ENCODE data around the gene SH3PXD2A. TPM values are rescaled to one million over a fixed set of nuclear protein-coding genes. Genes with fewer than 3 reads are reported as not detected.

Gene SH3PXD2A
- total RNA-seq, 1 experiment from 2014 or later, result 0.48 TPM

DNA sequence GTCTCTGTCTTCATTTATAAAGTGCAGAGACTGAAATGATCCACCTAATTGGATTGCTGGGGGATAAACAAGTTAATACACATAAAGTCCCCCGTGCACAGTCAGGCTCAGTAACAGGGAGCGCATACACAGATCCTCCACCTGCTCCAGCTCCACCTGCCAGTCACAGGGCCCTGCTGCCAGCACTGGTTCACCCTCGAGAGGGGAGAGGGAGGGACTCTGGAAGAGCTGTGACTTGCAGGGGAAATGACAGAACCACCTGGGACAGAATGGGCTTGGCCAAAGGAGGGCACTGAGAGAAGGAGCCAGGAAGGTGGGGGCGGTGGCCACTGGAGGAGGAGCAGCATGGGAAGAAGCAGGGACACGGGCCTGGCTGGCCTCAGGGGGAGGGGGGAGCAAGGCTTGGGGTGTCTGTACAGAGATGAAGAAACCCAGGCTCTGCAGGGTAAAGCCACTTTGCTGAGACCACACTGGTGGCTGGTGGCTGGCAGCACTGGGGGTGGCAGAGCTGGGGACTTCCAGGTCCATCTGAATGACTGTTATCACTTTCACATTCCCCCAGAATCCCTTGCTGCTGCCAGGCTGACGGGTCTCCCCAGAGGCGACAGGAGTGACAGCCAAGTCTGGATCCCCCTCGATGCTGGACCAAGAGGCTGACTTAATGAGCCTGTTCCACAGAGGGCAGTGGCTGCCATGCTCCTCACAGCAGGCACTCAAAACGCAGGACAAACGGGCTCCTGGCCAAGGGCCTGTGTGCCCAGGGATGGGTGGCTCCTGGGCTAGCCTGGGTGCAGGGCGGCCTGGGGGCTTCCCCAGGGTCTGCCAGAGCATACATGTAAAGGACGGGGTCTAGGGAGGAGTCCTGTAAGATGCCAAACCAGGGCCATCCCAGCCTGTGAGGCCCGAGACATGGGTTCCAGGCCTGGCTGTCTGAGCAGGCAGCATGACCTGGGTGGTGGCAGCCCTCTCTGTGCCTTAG, 151.1 kb downstream of the SH3PXD2A start:
- in situ Hi-C loops (cut with HindIII; ENCODE audit: low pct_unique_long_range_greater_than_20kb, low sequenced_read_pairs), result no loop called here

DNA sequence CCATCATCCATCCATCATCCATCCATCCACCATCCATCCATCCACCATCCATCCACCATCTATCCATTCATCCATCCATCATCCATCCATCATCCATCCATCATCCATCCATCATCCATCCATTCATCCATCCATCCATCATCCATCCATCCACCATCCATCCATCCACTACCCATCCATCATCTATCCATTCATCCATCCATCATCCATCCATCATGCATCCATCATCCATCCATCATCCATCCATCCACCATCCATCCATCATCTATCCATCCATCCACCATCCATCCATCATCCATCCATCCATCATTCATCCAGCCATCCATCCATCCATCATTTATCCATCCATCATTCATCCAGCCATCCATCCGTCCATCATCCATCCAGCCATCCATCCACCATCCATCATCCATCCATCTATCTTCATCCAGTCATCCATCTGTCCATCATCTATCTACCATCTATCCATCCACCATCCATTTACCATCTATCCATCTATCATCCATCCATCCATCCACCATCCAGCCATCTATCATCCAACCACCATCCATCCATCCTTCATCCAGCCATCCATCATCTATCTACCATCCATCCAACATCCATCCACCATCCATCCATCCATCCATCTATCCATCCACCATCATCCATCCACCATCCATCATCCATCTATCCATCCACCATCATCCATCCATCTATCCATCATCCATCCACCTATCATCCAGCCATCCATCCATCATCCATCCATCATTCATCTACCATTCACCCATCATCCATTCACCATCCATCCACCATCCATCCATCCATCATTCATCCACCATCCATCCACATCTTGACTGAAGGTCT, 153.8 kb downstream of the SH3PXD2A start:
- no peak for DNase-seq (ENCODE audit: low read depth, low spot score)
- in situ Hi-C loops (cut with HindIII; ENCODE audit: low pct_unique_long_range_greater_than_20kb, low sequenced_read_pairs), result no loop called here

More for the DNA sequence above, 151.1 kb downstream of the SH3PXD2A start:
- DNase-seq (ENCODE audit: low read depth, low spot score), result no peak

- no peak for DNase-seq (ENCODE audit: low read depth, low spot score)
- in situ Hi-C loops (cut with HindIII; ENCODE audit: low pct_unique_long_range_greater_than_20kb, low sequenced_read_pairs), result no loop called here
These were observed 155.0 kb downstream of the SH3PXD2A start for GRCh38 chr10:103700436-103700715.

DNA sequence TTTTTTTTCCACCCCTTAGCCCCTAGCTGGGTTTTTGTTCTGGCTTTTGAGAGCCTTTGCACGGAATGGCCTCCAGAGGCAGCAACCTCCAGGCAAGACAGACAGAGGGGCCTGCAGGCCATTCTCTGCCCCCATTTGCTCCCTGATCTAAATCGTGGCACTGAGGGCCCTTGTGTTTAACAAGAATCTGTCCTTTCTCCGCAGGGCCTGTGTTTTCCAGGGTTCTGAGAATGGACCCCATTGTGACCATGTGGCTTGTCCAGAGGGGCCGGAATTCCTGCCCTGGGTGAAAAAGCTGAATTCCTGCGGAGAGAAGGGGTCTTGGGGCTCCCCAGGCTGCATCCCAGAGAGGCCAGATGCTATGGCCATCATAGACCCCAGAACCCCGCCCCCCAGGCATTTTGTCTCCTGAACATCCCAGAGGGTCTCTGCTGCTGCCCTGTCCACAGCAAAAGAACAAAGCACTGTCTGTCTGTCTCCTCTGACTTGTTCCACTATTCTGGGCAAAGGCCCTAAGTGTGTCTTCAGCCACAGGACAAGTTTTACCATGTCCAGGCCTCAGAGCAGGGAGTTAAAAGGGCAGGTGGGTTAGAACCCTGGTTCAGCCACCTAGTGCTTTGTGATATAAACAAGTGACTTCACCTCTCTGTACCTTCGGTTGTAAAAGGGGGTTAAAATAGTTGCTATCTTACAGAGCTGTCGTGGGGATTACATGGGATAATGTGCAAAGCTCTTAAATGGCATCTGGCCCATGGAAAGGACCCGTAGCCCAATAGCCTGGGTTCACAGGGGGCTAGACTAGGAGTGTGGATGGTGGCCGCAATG, 155.6 kb downstream of the SH3PXD2A start:
- in situ Hi-C loops (cut with HindIII; ENCODE audit: low pct_unique_long_range_greater_than_20kb, low sequenced_read_pairs), result no loop called here
- peak; percentile 32 for DNase-seq (ENCODE audit: low read depth, low spot score)

DNA sequence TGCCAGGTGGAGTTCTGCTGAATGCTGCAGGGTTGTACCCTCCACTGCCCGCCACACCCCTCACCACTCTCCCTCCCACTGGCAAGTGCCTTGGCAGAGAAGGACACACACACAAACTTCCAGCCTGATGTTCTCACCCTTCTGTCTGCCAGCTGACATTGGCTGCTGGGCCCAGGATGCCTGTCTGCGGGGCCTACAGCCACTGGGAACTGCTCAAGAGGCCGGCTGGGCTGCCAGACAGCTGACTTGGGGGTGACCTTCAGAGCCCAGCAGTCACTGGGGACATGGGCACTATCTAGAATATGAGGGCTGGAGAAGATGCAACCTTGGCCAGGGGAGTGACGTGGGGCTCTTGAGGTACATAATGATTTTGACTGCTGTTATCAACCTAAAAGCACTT, 157.1 kb downstream of the SH3PXD2A start:
- in situ Hi-C loops (cut with HindIII; ENCODE audit: low pct_unique_long_range_greater_than_20kb, low sequenced_read_pairs), result no loop called here
- no peak for DNase-seq (ENCODE audit: low read depth, low spot score)

DNA sequence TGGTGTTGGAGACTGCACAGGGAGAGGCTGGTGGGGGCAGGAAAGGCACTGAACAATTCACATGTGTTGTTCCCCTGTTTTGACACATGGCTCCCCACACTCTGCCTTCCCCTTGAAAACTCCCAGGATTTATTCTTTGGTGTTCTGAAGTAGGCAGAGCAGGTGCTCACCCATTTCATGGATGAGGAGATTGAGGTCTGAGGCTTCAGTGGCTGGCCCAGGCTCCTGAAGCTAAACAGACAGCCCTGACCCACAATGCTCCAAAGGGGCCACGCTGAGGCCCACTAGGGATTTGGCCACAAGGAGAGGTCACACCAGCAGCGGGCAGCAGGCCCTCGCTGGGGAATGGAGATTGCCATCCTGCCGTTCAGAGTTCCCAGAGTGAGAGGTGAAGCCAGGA, 157.6 kb downstream of the SH3PXD2A start:
- DNase-seq (ENCODE audit: low read depth, low spot score), result no peak
- in situ Hi-C loops (cut with HindIII; ENCODE audit: low pct_unique_long_range_greater_than_20kb, low sequenced_read_pairs), result no loop called here

GRCh38 chr10:103696411-103697145, 158.8 kb downstream of the SH3PXD2A start:
- in situ Hi-C loops (cut with HindIII; ENCODE audit: low pct_unique_long_range_greater_than_20kb, low sequenced_read_pairs), result no loop called here
- peak; percentile 24 for DNase-seq (ENCODE audit: low read depth, low spot score)

DNA sequence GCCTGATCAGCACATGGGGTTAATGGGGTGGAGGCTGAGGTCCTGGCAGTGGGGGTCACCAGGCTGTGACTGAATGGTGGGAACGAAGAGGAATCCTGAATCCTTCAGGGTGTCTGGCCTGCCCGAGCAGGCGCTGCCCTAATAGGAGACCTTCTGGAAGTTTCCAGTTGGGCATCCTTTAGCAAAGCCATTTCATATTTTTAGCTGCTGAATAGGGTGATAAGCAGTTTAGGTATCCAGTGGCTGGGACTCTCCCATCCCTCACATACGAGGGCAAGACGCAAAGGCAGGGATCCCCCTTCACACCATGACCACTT, 159.3 kb downstream of the SH3PXD2A start:
- in situ Hi-C loops (cut with HindIII; ENCODE audit: low pct_unique_long_range_greater_than_20kb, low sequenced_read_pairs), result no loop called here
- no peak for DNase-seq (ENCODE audit: low read depth, low spot score)

DNA sequence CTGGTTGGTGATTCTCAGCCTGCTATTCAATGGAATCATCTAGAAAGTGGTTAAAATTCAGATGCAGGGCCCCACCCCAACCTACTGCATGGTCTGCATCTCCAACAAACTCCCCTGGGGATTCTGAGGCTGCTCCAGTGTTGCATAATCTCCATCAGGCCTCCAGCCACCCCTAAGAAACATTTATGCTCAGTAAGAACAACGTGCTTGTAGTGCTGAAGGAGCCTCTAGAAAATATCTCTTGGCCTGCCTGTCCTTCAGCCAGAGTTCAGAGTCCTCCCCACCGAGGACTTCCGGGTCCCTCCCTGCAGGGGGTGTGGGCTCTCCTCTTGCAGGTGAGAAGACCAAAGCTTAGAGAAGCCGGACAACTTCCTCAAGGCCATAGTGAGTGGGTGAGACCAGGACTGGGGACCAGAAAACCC, 159.8 kb downstream of the SH3PXD2A start:
- in situ Hi-C loops (cut with HindIII; ENCODE audit: low pct_unique_long_range_greater_than_20kb, low sequenced_read_pairs), result no loop called here
- DNase-seq (ENCODE audit: low read depth, low spot score), result no peak

DNA sequence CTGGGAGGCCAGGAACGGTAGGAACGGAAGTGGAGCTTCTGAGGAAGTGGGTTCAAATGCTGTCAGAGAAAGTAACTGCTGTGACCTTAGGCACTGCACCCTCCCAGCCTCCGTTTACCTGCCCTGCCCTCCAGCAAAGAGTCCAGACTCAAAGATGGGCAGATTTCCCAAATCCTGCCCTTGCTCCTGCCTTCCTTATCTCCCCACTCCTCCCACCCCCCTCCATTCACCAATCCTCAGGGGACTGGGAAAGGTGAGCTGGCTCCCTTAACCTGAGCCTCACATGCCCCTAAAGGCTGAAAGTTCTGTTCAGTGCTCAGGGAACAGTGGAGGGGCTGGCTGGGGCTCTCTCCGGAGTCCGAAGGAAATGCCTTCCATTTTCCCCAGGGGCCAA, 161.6 kb downstream of the SH3PXD2A start:
- in situ Hi-C loops (cut with HindIII; ENCODE audit: low pct_unique_long_range_greater_than_20kb, low sequenced_read_pairs), result no loop called here
- no peak for DNase-seq (ENCODE audit: low read depth, low spot score)

- no peak for DNase-seq (ENCODE audit: low read depth, low spot score)
- in situ Hi-C loops (cut with HindIII; ENCODE audit: low pct_unique_long_range_greater_than_20kb, low sequenced_read_pairs), result no loop called here
These were observed 162.2 kb downstream of the SH3PXD2A start for GRCh38 chr10:103692952-103693811.

- DNase-seq (ENCODE audit: low read depth, low spot score), result no peak
- in situ Hi-C loops (cut with HindIII; ENCODE audit: low pct_unique_long_range_greater_than_20kb, low sequenced_read_pairs), result no loop called here
These were observed 162.9 kb downstream of the SH3PXD2A start for GRCh38 chr10:103692436-103692951.

DNA sequence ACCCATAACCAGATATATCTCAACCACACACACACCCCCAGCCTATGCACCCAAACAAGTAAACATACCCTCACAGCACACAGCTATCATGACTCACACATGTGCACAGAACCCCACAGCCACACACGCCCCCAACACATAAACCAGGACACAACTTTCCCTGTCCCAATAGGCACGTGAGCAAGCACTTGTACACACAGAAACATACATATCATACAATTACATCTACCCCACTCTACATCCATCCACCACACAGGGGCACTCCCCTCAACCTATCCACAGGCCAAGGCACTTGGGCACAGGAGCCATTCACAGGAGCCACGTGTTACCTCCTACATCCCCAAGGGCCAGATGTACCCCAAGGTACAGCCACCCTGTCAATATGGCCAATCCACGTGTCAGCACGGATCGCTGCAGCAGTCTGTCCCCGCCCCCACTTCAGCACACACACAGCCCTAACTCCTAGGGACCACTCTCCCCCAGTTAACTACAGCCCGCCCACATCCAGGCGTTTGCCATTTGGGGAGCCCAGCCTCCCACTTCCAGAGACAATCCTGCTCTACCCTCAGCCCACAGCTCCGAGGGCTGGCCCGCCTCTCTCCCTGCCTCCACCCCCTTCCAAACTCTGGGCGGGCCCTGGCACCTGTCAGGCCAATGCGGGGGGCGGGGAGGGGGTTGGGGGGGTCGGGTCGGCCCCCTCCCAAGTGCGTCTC, 163.5 kb downstream of the SH3PXD2A start:
- in situ Hi-C loops (cut with HindIII; ENCODE audit: low pct_unique_long_range_greater_than_20kb, low sequenced_read_pairs), result no loop called here
- DNase-seq (ENCODE audit: low read depth, low spot score), result no peak

DNA sequence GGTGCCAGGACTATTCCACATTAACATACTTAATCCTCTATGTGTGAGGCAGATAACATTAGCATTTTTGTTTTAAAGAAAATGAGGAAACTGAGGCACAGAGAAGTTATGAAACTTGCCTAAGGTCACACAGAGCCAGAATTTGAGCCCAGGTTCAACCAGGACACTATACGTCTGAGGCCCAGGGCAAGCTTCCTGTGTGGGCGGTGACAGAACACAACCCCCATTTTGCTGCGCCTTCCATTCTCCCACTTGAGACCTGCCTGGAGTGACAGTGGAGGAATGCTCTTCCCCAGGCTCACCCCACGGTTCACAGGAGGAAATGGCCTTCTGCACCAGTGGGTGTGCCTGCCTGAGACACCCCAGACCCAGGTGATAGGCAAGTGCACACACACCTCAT, 164.1 kb downstream of the SH3PXD2A start:
- no peak for DNase-seq (ENCODE audit: low read depth, low spot score)
- in situ Hi-C loops (cut with HindIII; ENCODE audit: low pct_unique_long_range_greater_than_20kb, low sequenced_read_pairs), result no loop called here

DNA sequence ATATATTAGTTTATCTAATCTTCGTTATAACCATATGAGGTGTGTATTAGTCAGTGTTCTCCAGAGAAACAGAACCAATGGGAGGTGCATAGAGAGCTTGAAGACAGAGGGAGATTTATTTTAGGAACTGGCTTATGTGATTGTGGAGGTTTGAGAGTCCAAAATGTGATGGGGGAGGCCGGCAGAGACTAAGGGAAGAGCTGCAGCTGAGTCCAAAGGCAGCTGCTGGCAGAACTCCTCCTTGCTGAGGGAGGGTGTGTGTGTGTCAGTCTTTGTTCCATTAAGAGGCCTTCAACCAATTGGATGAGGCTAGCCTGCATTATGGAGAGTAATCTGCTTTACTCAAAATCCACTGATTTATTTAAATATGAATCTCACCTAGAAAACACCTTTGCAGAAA, 165.1 kb downstream of the SH3PXD2A start:
- no peak for DNase-seq (ENCODE audit: low read depth, low spot score)
- in situ Hi-C loops (cut with HindIII; ENCODE audit: low pct_unique_long_range_greater_than_20kb, low sequenced_read_pairs), result no loop called here

DNA sequence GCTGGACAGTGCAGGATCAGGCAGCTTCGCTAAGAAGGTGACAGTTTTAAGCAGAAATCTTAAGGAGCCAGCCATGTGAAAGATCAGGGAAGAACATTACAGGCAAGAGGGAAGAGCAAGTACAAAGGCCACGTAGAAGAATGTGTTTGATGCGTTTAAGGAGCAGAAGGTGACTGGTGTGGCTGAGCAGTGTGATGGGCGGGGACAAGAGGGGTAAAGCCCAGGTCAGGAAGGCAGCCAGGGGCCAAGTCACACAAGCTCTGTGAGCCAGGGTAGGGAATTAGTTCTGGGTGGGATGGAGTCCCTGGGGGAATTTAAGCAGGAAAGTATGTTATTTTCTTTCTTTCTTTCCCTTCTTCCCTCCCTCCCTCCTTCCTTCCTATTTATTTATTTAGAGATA, 166.9 kb downstream of the SH3PXD2A start:
- in situ Hi-C loops (cut with HindIII; ENCODE audit: low pct_unique_long_range_greater_than_20kb, low sequenced_read_pairs), result no loop called here
- no peak for DNase-seq (ENCODE audit: low read depth, low spot score)
